NCI-H345 treated with DMSO at 0.1 percent for 48 hours (cell line): Measurements from ENCODE around the gene SLC6A13.
A peak's percentile ranks its signal among the peaks of the same experiment; 100 is the strongest.

ENCODE experiments used
- DNase-seq: peaks from one replicate; lab custom pipeline; 2025; ENCODE audit not compliant: unreplicated experiment; lab: John Stamatoyannopoulos, UW

The SLC6A13 gene

DNA sequence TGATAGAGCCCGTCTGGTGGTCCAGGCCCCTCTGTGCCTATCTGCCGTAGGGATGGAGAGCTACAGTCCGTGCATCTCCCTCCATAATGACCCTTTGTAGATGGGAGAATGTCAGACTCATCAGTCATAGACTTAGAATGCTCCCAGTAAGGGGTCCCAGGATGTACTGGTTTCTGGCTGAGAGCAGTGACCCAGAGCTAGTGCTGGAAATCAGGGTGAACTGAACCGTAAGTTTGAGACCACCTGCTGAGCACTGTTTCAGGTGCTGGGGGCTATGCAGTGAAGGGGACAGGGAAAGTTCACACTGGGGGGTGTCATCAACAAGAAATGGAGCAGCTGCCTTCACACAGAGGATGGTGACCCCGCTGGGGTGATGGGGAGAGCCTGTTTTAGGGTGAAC is 82.8 kb downstream of the SLC6A13 start:
- no peak for DNase-seq

DNA sequence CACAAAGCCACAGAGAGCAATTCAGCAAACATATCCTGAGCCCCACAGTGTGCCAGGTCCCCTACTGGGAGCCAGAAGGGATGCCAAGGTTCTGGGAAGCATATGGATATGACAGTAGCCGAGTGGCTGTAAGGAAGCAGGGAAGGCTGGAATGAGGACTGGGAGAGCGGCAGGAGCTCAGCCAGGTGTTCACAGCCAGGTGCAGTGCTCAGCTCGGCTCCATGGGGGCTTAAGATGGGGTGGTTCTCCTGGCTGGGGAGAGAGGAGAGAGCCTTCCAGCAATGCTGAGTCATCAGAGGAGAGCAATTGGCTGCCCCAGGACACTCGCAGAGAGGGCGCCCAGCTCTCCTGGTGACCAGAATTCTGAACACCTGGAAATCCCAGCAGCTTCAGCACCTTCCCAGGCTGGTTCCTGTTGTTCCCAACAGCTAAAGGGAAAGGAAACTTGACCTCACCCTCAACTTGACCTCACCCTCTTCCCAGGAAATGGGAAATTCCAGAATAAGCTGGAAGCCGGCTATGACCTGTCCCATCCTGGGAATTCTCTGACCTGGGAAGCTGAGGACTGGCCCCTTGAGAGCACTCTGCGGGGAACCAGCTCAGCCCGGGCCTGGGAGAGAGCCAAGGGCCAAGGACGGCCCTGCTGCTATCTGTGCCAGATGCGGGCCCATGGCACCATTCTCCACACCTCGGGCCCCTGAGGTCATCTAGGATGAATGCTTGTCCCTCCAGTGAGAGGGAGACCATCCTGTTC is 83.3 kb downstream of the SLC6A13 start:
- peak; percentile 70 for DNase-seq

DNA sequence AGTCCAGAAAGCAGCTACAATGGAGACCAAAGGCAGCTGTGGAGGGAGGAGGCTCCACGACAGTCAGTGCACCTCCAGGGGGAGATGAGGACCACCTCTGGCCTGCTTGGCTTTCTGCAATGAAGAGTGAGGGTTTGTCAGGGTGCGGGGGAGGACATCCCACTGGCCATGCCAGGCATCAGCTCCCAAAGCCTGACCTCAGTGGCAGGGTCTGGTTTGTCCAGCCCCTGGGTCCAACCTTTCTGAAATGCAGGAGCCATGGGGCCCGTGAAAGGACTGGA is 83.9 kb downstream of the SLC6A13 start:
- DNase-seq = no peak

DNA sequence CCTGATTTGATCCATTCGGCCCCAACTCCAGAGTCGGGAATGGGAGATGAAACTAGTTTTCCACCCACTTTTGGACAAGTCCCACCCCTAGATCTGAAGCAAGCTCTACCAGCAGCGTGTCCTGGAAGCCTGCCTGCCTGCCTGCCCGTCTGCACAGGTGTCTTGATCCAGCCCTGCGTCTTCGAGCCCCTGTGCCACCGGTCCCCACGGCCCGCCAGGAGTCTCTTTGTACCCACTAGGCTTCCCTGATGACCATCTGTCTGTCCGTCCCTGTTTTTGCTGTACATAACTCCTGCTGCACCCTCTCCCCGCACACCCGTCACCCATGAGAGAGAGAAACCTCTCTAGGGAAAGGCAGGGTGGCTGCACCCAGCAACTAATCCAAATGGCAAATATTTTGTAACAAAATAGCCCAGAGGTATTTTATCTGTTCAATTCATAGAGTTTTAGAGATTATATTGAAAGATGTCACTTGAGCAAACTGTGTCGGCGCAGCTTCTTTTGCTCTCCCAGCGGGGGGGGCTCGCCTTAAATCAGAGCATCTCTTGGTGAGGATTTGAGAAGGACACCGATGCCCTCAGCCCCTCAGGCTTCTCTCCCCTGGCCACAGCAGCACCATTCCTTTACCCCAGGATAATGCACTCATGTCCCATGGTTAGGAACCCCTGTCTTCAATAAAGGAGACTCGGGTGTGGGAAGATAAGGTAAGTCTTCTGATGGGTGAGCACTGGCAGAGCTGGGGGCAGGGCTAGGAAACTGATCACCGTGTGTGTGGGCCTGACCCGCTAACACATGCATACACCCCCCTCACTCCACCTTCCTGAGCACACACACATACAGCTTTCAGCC is 84.4 kb downstream of the SLC6A13 start:
- DNase-seq = no peak

DNA sequence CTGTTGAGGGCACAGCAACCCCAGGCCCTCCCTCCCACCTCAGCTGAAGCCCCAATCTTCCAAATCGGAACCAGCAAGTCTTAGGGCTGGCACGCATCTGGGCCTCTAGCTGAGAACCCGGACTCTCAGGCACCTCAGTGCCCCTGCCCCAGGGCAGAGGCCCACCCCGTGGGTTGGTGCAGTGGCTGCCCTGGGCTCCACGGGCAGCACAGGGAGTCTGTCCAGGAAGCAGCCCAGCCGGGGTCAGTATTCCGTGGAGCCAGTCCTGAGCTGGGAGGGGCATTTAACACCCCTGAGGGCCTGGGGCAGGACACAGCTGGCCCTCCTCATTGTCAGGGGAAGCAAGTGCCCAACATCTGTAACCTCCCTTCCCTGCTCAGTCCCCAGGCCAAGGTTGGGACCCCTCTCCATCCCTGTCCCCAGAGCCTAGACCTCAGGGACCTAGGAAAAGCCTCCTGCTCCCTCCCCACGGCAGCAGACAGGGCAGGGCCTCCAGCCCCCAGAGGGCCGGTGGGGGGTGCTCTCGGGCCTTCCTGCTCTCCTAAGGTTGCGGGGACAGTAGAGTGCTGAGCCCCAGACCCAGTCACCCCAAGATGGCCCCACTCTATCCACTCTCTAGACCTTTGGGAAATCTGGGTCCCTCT is 85.2 kb downstream of the SLC6A13 start:
- DNase-seq = no peak

- DNase-seq = no peak
Measured at GRCh38 chr12:176321-177181, 86.1 kb downstream of the SLC6A13 start.

- no peak for DNase-seq
Measured at GRCh38 chr12:175759-176158, 86.9 kb downstream of the SLC6A13 start.

GRCh38 chr12:175250-175649 is 87.4 kb downstream of the SLC6A13 start:
- peak; percentile 47 for DNase-seq

- DNase-seq = no peak
Measured at GRCh38 chr12:174596-174995, 88.0 kb downstream of the SLC6A13 start.

DNA sequence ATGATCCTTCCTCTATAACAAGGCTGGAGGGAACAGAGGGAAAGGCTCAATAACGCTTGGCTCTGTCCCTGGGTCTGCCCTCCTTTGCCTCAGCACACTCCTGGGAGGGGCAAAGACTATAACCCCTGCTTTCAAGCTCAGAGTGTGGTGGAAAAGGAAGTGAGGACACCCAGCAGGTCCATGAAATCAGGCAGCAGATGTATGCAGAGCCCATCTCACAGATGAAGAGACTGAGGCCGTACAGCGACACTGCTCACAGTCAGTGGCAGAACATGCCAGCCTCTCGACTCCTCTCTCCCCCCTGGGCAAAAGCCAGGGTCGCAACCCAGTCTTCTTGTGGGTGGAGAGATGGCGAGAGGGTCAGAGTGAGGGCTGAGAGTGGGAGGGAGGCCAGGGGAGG is 88.5 kb downstream of the SLC6A13 start:
- DNase-seq = no peak

DNA sequence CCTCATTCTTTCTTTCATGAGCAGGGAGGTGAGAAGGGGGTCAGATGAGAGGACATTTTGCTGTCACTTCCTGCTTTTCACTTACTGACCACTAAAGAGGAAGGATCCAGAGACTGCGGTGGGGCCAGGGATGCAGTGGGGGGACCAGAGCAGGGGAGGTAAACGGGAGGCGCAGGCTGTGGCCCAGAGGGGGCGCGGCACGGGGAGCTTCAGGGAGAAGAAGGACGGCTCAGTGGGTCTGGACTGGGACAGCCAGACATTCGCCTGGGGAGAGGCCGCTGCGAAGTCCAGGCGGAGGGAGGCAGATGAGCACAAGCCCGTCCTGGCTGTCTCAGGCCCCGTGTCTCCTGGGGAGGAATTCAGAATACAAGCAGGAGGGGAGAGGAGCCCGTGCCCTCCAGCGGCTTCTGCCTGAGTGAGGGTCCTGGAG is 89.9 kb downstream of the SLC6A13 start:
- no peak for DNase-seq

- no peak for DNase-seq
Measured at GRCh38 chr12:171743-172676, 90.6 kb downstream of the SLC6A13 start.

DNA sequence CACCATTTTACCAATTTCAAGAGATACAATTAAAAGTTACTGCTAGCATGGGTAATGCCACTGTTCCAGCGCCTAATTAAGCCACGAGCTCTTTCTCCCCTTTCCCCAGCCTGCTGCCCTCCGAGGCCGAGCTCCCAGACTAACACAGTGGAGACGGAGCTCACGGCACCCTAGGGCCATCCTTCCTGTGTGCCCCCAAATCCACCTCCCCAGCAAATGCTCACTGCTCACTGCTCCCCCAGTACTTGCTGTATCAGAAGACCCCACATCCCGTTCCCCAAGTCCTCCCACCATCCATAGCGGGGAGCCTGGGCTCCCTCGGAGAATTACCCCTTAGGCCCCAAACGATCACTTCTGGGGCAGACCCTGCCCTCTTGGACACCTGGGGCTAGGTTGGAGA is 91.4 kb downstream of the SLC6A13 start:
- DNase-seq = no peak
